ENCODE measurements around the gene FMNL3.

FMNL3 gene

GRCh38 chr12:49624921-49625577 is 82.2 kb downstream of the FMNL3 start:
- Histone ChIP-seq H3K27me3 (replicated peaks; ENCODE audit: control insufficient read depth, insufficient read depth, low read length, poor library complexity, severe bottlenecking) (no peaks in the 10 kb centered on the region), H3K9me3 (ENCODE audit: control insufficient read depth, low read length) (no peaks in the 10 kb centered on the region), H3K27ac (ENCODE audit: insufficient read depth, low read length, poor library complexity, severe bottlenecking) (no peak overlapping the region), H3K4me3 (ENCODE audit: insufficient read depth, low read depth, low read length, poor library complexity, severe bottlenecking) (no peak overlapping the region), H3K36me3 (ENCODE audit: control insufficient read depth, insufficient read depth, low read length) (no peaks in the 10 kb centered on the region), H3K4me1 (ENCODE audit: control insufficient read depth, insufficient read depth, low read length, poor library complexity, severe bottlenecking) (peaks cover 16% of the 10 kb centered on the region)
- DNase-seq: no peak

DNA sequence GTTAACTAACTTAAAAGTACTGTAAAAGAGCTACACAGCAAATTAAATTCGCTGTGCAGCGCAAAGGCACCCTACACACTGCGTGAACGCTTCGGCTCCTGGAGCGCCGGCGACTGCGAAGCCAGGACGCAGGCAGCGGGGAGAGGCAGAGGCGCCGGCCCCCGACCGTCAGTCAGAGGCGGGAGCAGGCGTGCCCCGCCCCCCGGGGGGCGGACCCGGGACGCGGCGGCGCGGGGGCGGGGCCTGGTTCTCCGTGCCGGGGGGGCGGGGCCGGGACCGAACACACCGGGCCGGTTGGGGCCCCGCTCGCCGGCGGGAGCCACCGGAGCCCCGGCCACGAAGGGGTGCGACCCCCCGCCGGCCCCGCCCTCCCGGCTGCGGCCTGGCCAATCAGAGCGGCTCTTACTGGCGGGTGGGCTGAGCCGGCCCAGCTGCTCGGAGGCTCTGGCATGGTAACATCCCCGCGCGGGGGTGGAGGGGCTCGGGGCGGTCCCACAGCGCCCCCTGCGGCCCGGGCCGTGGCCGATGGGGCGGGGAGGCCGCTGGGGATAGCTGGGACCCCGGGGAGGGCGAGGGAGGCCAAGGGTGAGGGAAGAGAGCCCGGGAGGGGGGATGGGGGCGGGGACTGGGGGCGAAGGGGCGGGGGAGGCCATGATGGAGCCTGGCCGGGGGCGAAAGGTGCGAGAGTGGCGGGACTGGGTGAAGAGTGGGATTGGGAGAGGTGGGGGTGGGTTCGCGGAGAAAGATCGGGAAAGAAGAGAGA is 83.9 kb downstream of the FMNL3 start, which contains the start of gene PRPF40B:
Gene PRPF40B, plus strand, starts transcription at position 420 of the 763 bp plus-strand sequence. Its CDS starts 30 bp downstream, at position 450.
- Histone ChIP-seq H3K4me3 (ENCODE audit: insufficient read depth, low read depth, low read length, poor library complexity, severe bottlenecking) (peak within 1 kb of the TSS; percentile 59), H3K27me3 (replicated peaks; ENCODE audit: control insufficient read depth, insufficient read depth, low read length, poor library complexity, severe bottlenecking) (no peaks in the 10 kb centered on the region), H3K36me3 (ENCODE audit: control insufficient read depth, insufficient read depth, low read length) (no peaks in the 10 kb centered on the region), H3K4me1 (ENCODE audit: control insufficient read depth, insufficient read depth, low read length, poor library complexity, severe bottlenecking) (peaks cover 16% of the 10 kb centered on the region), H3K9me3 (ENCODE audit: control insufficient read depth, low read length) (no peaks in the 10 kb centered on the region), H3K27ac (ENCODE audit: insufficient read depth, low read length, poor library complexity, severe bottlenecking) (peak within 1 kb of the TSS; percentile 70)
- DNase-seq: peak; percentile 77 to 79 (median 78)

DNA sequence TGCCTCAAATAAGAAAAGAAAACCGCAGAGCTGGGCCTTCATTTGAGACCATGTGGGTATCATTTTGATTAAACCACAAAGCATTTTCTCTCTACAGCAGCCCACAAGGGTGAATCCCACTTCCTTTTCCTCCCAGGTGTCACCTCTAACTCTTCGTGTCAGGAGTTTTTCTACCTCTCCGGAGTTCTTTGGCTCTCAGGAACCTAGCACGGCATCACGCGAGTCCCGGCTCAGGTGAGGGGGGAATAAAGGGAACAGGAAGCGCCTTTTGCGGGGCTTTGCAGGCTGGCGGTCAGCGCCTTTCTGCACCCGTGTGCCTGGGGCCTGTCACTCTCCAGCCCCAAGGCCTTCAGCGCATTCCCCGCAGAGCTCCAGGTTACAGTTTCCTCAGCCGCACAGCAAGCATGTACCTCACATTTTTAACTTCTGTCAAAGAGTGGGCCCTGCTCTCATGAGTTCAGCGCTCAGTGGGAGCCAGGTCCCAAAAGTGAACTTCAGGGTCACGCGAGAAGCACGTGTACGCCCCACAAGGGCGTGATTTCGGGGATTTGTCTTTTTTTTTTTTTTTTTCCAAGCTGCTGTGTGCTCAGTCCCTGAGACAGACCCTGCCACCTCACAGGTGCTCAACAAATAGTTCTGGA is 84.6 kb downstream of the FMNL3 start:
- no peaks in the 10 kb centered on the region for H3K9me3 ChIP-seq (ENCODE audit: control insufficient read depth, low read length)
- peak overlapping the region; percentile 70 for H3K27ac ChIP-seq (ENCODE audit: insufficient read depth, low read length, poor library complexity, severe bottlenecking)

GRCh38 chr12:49621651-49622500 is 85.3 kb downstream of the FMNL3 start:
- Histone ChIP-seq H3K9me3 (ENCODE audit: control insufficient read depth, low read length) (no peaks in the 10 kb centered on the region), H3K27ac (ENCODE audit: insufficient read depth, low read length, poor library complexity, severe bottlenecking) (peak overlapping the region; percentile 70), H3K4me3 (ENCODE audit: insufficient read depth, low read depth, low read length, poor library complexity, severe bottlenecking) (peak overlapping the region; percentile 59), H3K4me1 (ENCODE audit: control insufficient read depth, insufficient read depth, low read length, poor library complexity, severe bottlenecking) (peaks cover 16% of the 10 kb centered on the region), H3K36me3 (ENCODE audit: control insufficient read depth, insufficient read depth, low read length) (no peaks in the 10 kb centered on the region), H3K27me3 (replicated peaks; ENCODE audit: control insufficient read depth, insufficient read depth, low read length, poor library complexity, severe bottlenecking) (no peaks in the 10 kb centered on the region)
- no peak for DNase-seq

More for the DNA sequence above, 84.6 kb downstream of the FMNL3 start:
- Histone ChIP-seq H3K4me3 (ENCODE audit: insufficient read depth, low read depth, low read length, poor library complexity, severe bottlenecking) (peak overlapping the region; percentile 59), H3K36me3 (ENCODE audit: control insufficient read depth, insufficient read depth, low read length) (no peaks in the 10 kb centered on the region), H3K4me1 (ENCODE audit: control insufficient read depth, insufficient read depth, low read length, poor library complexity, severe bottlenecking) (peaks cover 16% of the 10 kb centered on the region), H3K27me3 (replicated peaks; ENCODE audit: control insufficient read depth, insufficient read depth, low read length, poor library complexity, severe bottlenecking) (no peaks in the 10 kb centered on the region)
- DNase-seq: peak; percentile 45 to 55 (median 48)

DNA sequence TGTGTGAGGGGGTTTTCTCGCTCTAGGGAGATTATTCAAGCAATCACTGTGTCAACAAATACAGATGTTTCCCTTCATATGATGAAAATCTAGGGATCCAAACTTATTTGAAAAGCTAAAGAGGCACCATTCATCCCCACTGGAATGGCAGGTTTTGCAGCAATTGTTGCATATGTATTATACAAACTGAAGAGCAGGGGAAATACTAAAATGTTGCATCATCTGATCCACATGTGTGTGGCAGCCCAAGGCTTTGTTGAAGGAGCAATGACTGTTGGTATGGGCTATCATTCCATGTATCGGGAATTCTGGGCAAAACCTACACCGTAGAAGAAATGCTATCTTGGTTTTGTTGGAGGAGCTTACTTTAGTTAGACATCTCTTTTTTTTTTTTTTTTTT is 87.9 kb downstream of the FMNL3 start:
- H3K9me3 ChIP-seq (ENCODE audit: control insufficient read depth, low read length): no peaks in the 10 kb centered on the region
- no peak overlapping the region for H3K27ac ChIP-seq (ENCODE audit: insufficient read depth, low read length, poor library complexity, severe bottlenecking)
- H3K4me3 ChIP-seq (ENCODE audit: insufficient read depth, low read depth, low read length, poor library complexity, severe bottlenecking): no peak overlapping the region
- H3K36me3 ChIP-seq (ENCODE audit: control insufficient read depth, insufficient read depth, low read length): no peaks in the 10 kb centered on the region
- DNase-seq: no peak
- H3K4me1 ChIP-seq (ENCODE audit: control insufficient read depth, insufficient read depth, low read length, poor library complexity, severe bottlenecking): peaks cover 16% of the 10 kb centered on the region
- H3K27me3 ChIP-seq (replicated peaks; ENCODE audit: control insufficient read depth, insufficient read depth, low read length, poor library complexity, severe bottlenecking): no peaks in the 10 kb centered on the region

- no peaks in the 10 kb centered on the region for H3K27me3 ChIP-seq (replicated peaks; ENCODE audit: control insufficient read depth, insufficient read depth, low read length, poor library complexity, severe bottlenecking)
- no peak for DNase-seq
- H3K4me1 ChIP-seq (ENCODE audit: control insufficient read depth, insufficient read depth, low read length, poor library complexity, severe bottlenecking): peaks cover 16% of the 10 kb centered on the region
- H3K4me3 ChIP-seq (ENCODE audit: insufficient read depth, low read depth, low read length, poor library complexity, severe bottlenecking): no peak overlapping the region
- H3K9me3 ChIP-seq (ENCODE audit: control insufficient read depth, low read length): no peaks in the 10 kb centered on the region
- H3K27ac ChIP-seq (ENCODE audit: insufficient read depth, low read length, poor library complexity, severe bottlenecking): no peak overlapping the region
- no peaks in the 10 kb centered on the region for H3K36me3 ChIP-seq (ENCODE audit: control insufficient read depth, insufficient read depth, low read length)
Measured at GRCh38 chr12:49618576-49618975, 88.6 kb downstream of the FMNL3 start.

DNA sequence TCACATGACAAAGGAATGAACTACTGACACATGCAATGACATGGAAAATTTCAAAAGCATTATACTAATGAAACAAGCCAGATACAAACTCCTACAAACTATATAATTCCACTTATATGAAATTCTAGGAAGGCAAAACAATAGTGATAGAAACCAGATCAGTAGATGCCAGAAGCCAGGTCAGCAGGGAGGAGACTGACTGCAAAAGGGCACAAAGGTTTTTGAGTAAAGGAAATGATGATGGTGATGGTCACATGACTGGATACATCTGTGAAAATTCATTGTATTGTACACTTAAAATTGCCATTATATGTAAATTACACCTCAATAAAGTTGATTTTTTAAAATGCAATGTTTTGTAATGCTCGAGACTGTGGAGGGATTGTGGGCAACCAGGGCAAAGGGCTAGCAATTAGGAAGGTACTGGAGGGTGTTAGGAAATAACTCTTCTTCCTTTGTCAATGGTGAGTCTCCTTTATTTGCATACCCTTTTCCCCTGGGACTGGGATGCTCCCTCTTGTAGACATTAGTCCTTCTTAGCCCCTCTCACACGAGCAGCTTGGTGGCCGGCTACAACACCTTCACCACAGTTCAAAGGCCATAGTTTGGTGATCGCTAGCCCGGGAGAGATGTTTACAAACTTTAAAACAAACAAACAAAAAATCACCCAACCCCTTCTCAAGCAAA is 90.5 kb downstream of the FMNL3 start:
- H3K27me3 ChIP-seq (replicated peaks; ENCODE audit: control insufficient read depth, insufficient read depth, low read length, poor library complexity, severe bottlenecking): no peaks in the 10 kb centered on the region
- no peaks in the 10 kb centered on the region for H3K9me3 ChIP-seq (ENCODE audit: control insufficient read depth, low read length)
- no peak overlapping the region for H3K27ac ChIP-seq (ENCODE audit: insufficient read depth, low read length, poor library complexity, severe bottlenecking)
- no peaks in the 10 kb centered on the region for H3K36me3 ChIP-seq (ENCODE audit: control insufficient read depth, insufficient read depth, low read length)
- DNase-seq: no peak
- H3K4me1 ChIP-seq (ENCODE audit: control insufficient read depth, insufficient read depth, low read length, poor library complexity, severe bottlenecking): peaks cover 3% of the 10 kb centered on the region
- H3K4me3 ChIP-seq (ENCODE audit: insufficient read depth, low read depth, low read length, poor library complexity, severe bottlenecking): no peak overlapping the region

GRCh38 chr12:49615725-49616124 is 91.5 kb downstream of the FMNL3 start:
- Histone ChIP-seq H3K36me3 (ENCODE audit: control insufficient read depth, insufficient read depth, low read length) (no peaks in the 10 kb centered on the region), H3K9me3 (ENCODE audit: control insufficient read depth, low read length) (no peaks in the 10 kb centered on the region), H3K4me3 (ENCODE audit: insufficient read depth, low read depth, low read length, poor library complexity, severe bottlenecking) (no peak overlapping the region), H3K27ac (ENCODE audit: insufficient read depth, low read length, poor library complexity, severe bottlenecking) (no peak overlapping the region), H3K27me3 (replicated peaks; ENCODE audit: control insufficient read depth, insufficient read depth, low read length, poor library complexity, severe bottlenecking) (no peaks in the 10 kb centered on the region), H3K4me1 (ENCODE audit: control insufficient read depth, insufficient read depth, low read length, poor library complexity, severe bottlenecking) (no peaks in the 10 kb centered on the region)
- no peak for DNase-seq

GRCh38 chr12:49612210-49612609 is 95.0 kb downstream of the FMNL3 start:
- Histone ChIP-seq H3K27ac (ENCODE audit: insufficient read depth, low read length, poor library complexity, severe bottlenecking) (no peak overlapping the region), H3K4me1 (ENCODE audit: control insufficient read depth, insufficient read depth, low read length, poor library complexity, severe bottlenecking) (no peaks in the 10 kb centered on the region), H3K9me3 (ENCODE audit: control insufficient read depth, low read length) (no peaks in the 10 kb centered on the region), H3K4me3 (ENCODE audit: insufficient read depth, low read depth, low read length, poor library complexity, severe bottlenecking) (no peak overlapping the region), H3K36me3 (ENCODE audit: control insufficient read depth, insufficient read depth, low read length) (no peaks in the 10 kb centered on the region), H3K27me3 (replicated peaks; ENCODE audit: control insufficient read depth, insufficient read depth, low read length, poor library complexity, severe bottlenecking) (no peaks in the 10 kb centered on the region)
- DNase-seq: no peak
